Skeletal muscle cell (primary cell): ENCODE results near the gene SUV39H2.
"Not testable (repeated sequence)": the region's sequence is repeated elsewhere in the genome, so short reads cannot be mapped to it uniquely, and the experiment has no call there.

ENCODE experiments used
- DNase-seq: peaks from one replicate; pipeline ENCODE4 v3.0.0-alpha.2; 2010; ENCODE audit warnings: low read depth
- H3K4me3 ChIP-seq: 2 replicates; pipeline ENCODE4 v1.5.1; 2011; ENCODE audit warnings: low read depth, mild to moderate bottlenecking, control low read depth, low read length, moderate library complexity

The SUV39H2 gene, protein sequence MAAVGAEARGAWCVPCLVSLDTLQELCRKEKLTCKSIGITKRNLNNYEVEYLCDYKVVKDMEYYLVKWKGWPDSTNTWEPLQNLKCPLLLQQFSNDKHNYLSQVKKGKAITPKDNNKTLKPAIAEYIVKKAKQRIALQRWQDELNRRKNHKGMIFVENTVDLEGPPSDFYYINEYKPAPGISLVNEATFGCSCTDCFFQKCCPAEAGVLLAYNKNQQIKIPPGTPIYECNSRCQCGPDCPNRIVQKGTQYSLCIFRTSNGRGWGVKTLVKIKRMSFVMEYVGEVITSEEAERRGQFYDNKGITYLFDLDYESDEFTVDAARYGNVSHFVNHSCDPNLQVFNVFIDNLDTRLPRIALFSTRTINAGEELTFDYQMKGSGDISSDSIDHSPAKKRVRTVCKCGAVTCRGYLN

DNA sequence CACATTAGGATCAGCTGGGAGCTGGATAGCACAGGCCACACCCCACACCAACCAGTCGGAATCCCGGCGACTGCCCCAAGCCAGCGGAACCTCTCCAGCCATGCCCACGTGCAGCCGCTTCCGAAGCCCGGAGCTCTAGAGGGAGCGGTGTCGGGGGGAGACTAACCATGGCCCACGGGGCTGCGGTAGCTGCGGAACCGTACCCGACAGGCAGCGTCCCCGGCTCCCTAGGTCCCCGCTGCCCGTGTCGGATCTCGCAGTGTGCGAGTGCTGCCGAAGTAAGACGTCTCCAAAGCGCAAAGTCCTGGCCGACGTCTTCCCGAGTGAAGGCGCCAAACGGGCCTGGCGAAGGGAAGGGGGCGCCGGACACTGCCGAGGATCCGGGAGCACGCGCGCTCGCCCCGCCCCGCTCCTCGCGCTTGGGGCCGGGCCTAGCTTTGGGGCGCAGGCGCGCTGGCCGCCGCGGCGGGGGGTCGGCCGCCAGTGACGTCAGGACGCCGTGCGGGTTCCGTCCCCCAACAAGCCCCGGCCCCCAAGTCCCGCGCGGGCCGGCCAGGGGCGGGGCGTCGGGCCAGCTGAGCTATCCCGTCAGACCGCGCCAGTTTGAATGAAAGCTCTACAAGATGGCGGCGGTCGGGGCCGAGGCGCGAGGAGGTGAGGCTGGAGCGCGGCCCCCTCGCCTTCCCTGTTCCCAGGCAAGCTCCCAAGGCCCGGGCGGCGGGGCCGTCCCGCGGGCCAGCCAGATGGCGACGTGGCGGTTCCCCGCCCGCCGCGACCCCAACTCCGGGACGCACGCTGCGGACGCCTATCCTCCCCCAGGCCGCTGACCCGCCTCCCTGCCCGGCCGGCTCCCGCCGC lies at the start of gene SUV39H2:
Gene SUV39H2 (plus strand): TSS at position 601 of the 858 bp plus-strand sequence. CDS start 23 bp downstream, at position 624.
- peak within 1 kb of the TSS; percentile 97 for H3K4me3 ChIP-seq

DNA sequence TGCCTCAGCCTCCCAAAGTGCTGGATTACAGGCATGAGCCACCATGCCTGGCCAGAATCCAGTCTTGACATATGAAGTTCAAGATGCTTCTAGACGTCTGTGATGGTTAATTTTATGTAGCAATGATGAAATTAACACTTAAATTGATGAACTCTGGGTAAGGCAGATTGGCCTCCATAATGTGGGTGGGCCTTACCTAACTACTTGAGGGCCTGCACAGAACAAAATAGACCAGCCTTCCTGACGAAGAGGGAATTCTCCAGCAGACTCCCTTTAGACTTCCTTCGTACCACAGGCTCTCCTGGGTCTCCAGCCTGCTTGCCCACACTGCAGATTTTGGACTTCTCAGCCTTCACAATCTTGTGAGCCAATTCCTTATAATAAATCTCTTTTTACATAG lies 45.6 kb upstream of the SUV39H2 start:
- no peak for DNase-seq
- no peak overlapping the region for H3K4me3 ChIP-seq

More for the DNA sequence above, at the start of gene SUV39H2:
- DNase-seq, result peak; percentile 83

DNA sequence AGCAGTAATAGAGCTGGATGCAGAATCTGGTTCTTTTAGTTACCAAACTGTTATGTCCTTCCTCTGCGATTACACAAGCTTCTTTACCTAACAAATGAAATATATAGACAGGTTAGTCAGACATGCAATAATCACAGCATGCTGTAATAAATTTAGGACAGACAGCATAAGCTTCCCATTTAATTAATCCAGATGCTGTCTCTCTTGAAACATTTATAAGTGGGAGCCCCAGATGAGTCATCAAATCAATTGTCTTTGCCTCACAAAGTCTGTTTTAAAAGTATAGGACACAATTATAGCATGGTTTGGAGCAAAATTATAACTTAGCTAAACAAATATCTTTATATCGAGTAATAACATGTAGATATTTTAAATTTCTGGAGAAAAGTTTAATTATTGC lies 42.5 kb upstream of the SUV39H2 start:
- no peak overlapping the region for H3K4me3 ChIP-seq
- DNase-seq, result no peak

DNA sequence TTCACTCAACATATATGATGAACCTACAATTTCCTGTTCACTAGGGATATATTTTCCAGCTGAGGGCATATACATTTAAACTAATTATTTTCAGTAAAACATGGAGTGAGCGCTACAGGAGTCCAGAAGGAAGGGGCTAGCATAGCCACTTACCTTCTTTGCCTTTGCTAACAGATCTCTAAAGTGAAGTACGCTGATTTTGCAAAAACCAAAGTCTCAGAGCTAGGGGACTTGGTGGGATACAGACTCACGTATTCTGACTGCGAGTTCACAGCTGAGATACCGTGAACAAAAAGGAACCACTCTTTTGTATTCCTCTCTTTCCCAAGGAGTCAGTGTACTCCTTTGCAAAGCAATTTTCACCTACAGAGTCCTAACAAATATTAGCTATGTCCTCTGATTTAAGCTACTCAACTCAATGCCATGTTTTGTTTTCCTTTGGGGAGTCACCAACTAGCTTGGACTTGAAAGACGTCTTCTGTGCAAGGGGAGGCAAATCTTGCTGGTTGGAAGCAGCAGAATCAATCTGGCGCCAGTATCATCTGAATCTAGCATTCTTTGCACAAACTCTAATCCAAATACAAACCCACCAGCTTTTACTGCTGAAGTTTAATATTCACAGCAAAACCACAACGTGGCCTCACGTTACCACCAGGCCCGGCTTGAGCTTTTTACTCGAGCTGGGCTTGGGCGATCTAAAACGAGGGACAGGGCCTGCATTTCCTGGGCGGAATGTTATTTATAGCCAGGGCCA lies 41.5 kb upstream of the SUV39H2 start:
- DNase-seq, result no peak
- peak overlapping the region; percentile 98 for H3K4me3 ChIP-seq

DNA sequence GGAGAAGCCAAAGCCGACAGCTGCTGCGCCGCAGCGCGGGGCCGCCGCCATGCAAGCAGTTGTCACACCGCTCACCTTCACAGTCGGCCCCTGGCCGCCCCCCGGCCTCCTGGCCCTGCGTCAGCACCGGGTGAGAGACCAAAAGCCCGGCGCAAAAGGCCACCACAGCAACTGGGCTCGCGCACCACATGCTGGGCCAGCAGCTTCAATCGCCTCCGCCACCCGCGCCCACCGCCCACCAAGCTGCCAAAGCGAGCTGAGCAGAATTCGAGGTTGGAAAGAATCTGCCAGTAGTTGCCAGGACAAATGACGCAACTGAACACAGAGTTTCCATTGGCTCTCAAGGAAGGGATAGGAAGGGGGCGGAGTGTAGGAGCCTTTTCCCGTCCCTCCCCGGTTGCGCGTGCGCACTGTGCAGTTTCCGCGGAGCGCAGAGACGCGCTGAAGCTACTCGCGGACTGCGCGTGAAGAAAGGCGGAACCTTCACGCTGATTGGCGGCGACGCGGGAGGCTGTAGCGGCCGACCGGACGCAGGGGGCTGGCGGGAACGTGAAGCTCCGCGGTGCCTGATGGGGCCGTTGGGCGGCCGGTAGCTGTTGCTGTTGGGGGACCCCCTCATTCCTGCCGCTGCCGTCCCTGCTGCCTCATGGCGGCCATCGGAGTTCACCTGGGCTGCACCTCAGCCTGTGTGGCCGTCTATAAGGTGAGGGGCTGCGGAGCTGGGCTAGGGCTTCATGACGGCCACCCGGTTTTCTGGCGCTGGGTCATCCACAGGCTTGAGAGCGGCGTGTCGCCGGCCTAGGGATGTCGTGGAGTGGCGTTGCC lies 40.7 kb upstream of the SUV39H2 start, which contains the start of the genes CDNF, HSPA14 and MSANTD7:
Gene CDNF (minus strand): TSS at position 281 of the 825 bp plus-strand sequence. CDS start 91 bp downstream, at position 190.
Gene HSPA14 (plus strand): TSS at position 550 of the 825 bp plus-strand sequence. CDS start 97 bp downstream, at position 647.
Gene MSANTD7 (plus strand): TSS at position 550 of the 825 bp plus-strand sequence. CDS start 3,979 bp downstream, outside the sequence.
- peak; percentile 97 for DNase-seq
- peak within 1 kb of the TSS; percentile 98 for H3K4me3 ChIP-seq

DNA sequence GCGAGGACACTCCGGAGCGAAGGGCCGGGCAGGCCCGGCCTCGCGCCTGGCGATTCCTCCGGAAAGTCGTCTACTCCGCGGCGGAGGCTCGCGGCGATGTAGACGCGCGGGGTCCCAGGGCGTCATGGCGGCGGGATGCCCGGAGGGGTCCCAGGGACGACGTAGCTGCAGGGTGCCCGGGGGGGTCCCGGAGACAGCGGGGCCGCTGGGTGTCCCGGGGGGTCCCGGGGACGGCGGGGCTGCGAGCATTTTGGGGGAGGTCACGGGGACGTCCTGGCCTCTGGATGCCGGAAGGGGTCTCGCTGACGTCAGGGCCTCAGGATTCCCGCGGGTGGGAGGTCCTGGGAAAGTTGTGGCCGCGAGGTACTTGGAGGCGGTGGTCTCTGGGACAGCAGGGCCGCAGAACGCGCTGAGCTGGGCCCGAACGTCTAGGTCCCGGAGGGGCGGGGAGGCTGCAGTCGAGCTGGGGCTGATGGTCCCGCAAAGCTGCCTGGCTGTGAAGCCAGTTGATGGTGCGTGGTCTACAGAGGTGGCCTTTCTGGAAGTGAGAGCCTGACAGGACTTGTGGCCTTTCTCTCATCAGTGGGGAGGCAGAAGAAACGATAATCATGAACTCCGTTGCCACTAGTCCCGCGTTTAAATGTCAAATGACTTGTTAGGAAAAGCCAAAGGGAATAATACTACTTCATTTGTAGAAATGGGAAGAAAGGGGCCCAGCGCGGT lies 39.9 kb upstream of the SUV39H2 start:
- H3K4me3 ChIP-seq, result peak overlapping the region; percentile 98

DNA sequence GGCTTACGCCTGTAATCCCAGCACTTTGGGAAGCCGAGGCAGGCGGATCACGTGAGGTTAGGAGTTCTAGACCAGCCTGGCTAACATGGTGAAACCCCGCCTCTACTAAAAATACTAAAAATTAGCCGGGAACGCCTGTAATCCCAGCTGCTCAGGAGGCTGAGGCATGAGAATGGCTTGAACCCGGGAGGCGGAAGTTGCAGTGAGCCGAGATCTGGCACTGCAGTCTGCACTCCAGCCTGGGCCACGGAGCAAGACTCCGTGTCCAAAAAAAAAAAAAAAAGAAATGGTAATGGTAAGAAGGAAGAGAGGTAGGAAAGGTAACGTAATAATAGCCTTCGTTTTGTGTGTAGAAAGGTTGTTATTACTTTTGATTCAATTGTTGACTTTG lies 39.4 kb upstream of the SUV39H2 start:
- no peak for DNase-seq
- peak overlapping the region; percentile 98 for H3K4me3 ChIP-seq

More for the DNA sequence above, 39.9 kb upstream of the SUV39H2 start:
- no peak for DNase-seq

DNA sequence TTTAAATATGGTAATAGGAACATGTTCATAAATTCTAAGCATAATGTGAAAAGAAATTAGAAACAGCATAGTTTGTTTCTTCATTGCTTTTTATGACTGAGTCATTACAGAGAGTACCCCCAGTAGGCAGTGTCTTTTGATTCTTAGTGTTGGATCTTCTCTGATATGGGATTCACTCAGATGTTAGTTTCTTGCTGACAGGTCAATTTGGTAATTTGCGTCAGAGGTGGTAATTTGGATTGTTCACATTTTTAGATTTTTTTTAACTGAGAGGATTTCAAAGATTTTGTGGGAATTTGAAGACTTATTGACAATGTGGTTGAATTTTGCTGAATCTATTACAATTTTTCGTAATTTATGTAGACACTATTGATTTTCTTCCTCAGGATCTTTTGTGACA lies 38.5 kb upstream of the SUV39H2 start:
- H3K4me3 ChIP-seq, result no peak overlapping the region
- no peak for DNase-seq

DNA sequence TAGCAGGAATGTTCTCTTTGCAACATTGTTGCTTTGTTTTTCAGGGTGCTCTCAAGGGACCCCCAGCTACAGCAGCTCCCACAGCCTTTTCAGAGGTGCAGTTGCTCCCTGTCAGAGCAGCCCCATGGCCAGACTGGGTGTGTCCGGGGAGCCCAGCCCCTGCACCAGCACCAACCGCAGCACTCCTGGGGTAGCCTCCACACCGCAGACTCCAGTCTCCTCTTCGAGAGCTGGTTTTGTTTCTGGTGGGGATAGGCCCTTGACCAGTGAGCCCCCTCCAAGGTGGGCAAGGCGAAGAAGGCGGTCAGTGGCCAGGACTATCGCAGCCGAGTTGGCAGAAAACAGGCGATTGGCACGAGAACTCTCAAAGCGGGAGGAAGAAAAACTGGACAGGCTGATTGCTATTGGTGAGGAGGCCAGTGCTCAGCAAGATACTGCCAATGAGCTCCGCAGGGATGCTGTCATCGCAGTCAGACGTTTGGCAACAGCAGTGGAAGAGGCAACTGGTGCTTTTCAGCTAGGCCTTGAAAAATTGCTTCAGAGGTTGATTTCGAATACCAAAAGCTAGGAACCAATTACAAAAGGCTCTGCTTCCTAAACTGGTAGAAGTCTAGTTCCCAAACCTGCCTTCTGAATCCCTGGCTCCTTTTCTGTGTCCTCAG lies 35.2 kb upstream of the SUV39H2 start:
- no peak for DNase-seq
- no peak overlapping the region for H3K4me3 ChIP-seq

DNA sequence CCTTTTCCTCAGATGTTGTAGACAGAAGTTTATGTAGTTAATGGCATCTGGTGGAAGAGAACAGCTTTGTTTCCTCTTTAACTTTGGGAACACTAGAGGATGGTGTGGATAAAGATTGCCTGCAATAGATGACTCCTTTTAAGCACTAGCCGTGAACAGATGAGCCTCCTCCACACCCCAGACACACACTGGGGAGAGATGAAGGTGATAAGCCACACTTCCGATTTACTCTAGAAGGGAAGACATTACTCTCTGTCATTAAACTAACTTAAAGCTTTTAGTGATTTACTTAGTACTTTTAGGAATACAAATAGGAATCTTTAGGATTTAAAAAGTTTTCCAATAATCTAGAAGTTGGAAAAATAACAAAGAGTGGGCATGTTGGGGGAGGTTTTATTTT lies 33.7 kb upstream of the SUV39H2 start:
- DNase-seq, result no peak
- H3K4me3 ChIP-seq, result no peak overlapping the region

DNA sequence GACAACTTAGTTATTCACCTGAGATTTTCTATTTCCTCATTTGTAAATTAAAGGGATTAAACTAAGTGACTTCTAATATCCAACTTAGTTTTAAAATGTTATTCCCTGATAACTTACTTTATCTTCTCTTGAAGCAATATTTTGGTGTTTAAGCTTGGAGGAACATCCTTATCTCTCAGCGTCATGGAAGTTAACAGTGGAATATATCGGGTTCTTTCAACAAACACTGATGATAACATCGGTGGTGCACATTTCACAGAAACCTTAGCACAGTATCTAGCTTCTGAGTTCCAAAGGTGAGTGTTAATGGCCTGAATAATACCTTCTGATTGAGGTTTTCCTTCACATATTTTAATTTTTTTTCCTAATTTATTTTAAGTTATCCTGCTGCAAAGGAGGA lies 26.4 kb upstream of the SUV39H2 start:
- DNase-seq, result no peak
- H3K4me3 ChIP-seq, result no peak overlapping the region

DNA sequence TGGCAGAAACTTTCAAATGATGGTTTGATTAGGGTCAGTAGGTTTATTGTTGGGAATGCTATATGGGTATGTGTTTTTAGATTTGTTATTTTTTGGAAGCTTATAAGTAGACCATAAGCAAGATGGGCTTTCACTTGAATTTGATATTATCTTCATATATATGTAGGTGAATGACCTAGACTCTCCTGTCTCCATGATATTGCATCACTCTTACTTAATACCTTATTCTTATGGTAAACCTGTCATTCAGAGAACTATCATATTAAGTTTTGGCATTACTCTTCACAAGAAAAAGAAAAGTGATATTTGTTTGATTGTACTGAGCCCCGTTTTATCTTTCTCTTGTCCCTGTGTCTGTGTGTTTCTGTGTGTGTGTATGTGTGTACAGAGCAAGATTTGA lies 23.2 kb upstream of the SUV39H2 start:
- no peak for DNase-seq

DNA sequence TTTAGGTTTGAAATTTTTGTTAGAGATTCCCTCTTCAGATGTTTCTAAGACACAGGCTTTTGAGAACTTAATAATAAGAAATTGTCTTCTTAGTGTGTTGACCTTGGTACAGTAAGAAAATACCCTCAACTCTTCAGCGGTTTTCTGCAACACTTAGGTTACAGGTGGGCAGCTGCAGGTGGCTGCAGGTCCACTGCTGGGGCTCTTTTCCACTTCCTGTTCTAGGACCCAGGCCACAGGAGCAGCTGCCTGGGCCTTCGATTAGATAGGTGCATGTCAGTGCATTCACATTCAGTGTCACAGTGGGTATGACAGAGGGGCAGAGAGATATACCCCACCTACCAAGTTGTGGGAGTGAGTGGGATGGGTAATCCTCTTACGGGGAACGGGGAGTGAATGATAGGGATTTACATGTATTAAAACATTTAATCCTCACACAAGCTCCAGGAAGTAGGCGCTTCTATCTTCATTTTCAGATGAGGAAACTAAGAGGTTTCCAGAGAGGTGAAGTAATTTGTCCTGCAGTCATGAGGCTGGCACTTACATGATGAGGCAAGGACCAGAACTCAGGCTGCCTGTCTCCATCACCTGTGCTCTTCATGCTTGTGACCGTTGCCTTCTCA lies 20.2 kb upstream of the SUV39H2 start:
- DNase-seq, result no peak
- no peak overlapping the region for H3K4me3 ChIP-seq

More for the DNA sequence above, 23.2 kb upstream of the SUV39H2 start:
- H3K4me3 ChIP-seq, result no peak overlapping the region

DNA sequence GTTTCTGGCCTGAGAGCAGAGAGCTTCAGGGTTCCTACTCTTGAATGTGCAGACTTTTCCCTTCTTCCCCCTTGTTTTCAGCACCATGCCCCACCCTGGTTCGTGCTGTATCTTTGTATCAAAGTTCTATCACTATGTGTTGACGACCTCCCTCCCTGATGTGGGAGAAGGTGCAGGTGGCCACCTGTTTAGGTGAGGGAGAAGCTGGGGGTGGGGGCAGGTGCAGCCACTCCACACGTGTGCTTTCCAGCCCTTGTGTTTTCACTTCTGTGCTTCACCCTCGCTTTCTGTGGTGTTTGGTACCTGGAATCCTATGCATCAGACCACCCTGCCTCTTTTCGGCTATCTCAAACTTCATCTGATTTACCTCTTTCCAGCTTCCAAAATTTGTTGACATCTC lies 19.6 kb upstream of the SUV39H2 start:
- DNase-seq, result no peak
- H3K4me3 ChIP-seq, result no peak overlapping the region

DNA sequence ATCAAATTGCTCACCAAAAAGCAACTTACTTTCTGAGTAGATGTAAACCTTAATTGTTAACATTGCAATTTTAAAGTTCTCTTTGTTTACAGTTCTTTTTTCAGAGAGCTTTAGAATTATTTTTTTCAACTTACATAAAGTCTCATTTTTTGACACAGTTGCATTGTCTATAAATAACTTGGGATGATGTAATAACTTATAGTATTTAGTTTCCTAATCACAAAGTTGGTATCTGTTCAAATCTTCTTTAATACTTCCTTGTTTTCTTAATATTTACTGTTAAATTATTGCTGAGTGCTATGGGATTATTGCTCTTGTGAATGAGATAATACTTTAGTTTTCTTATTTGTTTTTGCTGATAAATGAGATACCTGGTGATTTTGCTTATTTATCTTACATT lies 18.9 kb upstream of the SUV39H2 start:
- no peak for DNase-seq
- H3K4me3 ChIP-seq, result no peak overlapping the region

DNA sequence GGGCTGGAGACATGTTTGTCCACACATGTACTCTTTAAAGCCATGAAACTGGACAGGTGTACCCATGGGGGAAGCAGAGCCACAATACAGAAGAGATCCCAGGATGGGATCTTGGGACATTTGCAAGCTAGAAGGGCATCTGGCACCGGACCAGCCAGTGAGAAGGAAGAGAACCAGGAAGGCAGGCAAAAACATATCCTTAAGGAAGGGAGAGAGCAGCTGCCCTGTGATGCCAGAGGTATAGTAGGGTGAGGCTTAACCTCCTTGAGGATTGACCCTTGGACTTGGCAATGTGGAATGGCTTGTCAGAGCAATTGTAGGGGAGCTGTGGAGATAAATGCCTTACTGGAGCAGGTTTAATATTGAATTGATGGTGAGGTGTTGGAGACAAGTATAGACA lies 17.9 kb upstream of the SUV39H2 start:
- H3K4me3 ChIP-seq, result no peak overlapping the region
- no peak for DNase-seq

DNA sequence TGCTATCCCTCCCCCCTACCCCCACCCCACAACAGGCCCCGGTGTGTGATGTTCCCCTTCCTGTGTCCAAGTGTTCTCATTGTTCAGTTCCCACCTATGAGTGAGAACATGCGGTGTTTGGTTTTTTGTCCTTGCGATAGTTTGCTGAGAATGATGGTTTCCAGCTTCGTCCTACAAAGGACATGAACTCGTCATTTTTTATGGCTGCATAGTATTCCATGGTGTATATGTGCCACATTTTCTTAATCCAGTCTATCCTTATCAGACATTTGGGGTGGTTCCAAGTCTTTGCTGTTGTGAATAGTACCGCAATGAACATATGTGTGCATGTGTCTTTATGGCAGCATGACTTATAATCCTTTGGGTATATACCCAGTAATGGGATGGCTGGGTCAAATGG lies 14.2 kb upstream of the SUV39H2 start:
- not testable (repeated sequence) for DNase-seq

More for the DNA sequence above, 14.2 kb upstream of the SUV39H2 start:
- H3K4me3 ChIP-seq, result not testable (repeated sequence)
